ENCODE measurements around the gene GPSM1.

GPSM1 gene

GRCh38 chr9:136289651-136290507 lies 37.5 kb upstream of the GPSM1 start:
- Histone ChIP-seq H3K79me2 (ENCODE audit: insufficient read depth, low read length) (no peaks in the 10 kb centered on the region), H3K9ac (ENCODE audit: low read depth, low read length, poor library complexity, severe bottlenecking) (no peak overlapping the region), H3K27me3 (ENCODE audit: insufficient read depth, low read length, poor library complexity, severe bottlenecking) (no peaks in the 10 kb centered on the region), H3K4me2 (ENCODE audit: low read depth, low read length, poor library complexity, severe bottlenecking) (no peak overlapping the region), H3K9me3 (ENCODE audit: insufficient read depth, low read depth, low read length) (no peaks in the 10 kb centered on the region), H2AFZ (ENCODE audit: low read length) (no peak overlapping the region), H3K4me1 (ENCODE audit: insufficient read depth, low read length, poor library complexity, severe bottlenecking) (no peaks in the 10 kb centered on the region), H4K20me1 (ENCODE audit: insufficient read depth, low read length, poor library complexity, severe bottlenecking) (no peaks in the 10 kb centered on the region), H3K9me2 (replicated peaks; ENCODE audit: low read depth, low read length) (no peaks in the 10 kb centered on the region), H3F3A (ENCODE audit: low read depth) (no peaks in the 10 kb centered on the region), H3K36me3 (ENCODE audit: insufficient read depth, low read length) (no peaks in the 10 kb centered on the region), H3K4me3 (ENCODE audit: low read length, poor library complexity, severe bottlenecking) (no peak overlapping the region)
- TF ChIP-seq EZH2phosphoT487 (IDR thresholded peaks at IDR 0.05; ENCODE audit: borderline replicate concordance) (no peak), CTCF (conservative IDR thresholded peaks at IDR 0.05; ENCODE audit: low read length) (no peak)

DNA sequence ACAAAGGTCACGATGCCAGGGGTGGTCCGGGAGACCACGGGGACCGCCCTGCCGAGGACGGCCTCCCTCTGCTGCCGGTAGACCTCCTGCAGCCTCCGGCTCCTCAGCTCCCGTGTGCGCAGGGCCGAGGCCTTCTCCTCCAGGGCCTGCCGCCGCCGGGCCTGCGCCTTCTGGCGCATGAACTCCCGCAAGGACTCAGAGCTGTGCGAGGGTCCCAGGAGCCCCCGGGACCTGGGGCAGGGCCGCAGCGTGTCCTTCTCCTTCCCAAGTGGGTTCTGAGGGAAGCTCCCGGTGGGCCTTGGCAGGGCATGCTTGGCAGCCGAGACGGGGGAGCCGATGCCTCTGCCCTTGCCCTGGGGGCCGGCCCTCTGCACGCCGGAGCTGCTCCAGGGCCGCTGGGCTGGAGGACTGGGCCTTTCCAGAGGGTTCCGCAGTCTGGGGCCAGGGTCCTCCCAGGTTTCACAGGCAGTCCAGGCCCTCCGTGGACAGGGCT lies 36.8 kb upstream of the GPSM1 start:
- no peaks in the 10 kb centered on the region for H3F3A ChIP-seq (ENCODE audit: low read depth)
- no peaks in the 10 kb centered on the region for H3K27me3 ChIP-seq (ENCODE audit: insufficient read depth, low read length, poor library complexity, severe bottlenecking)
- H3K4me1 ChIP-seq (ENCODE audit: insufficient read depth, low read length, poor library complexity, severe bottlenecking) = no peaks in the 10 kb centered on the region
- no peaks in the 10 kb centered on the region for H3K36me3 ChIP-seq (ENCODE audit: insufficient read depth, low read length)
- no peak overlapping the region for H3K4me2 ChIP-seq (ENCODE audit: low read depth, low read length, poor library complexity, severe bottlenecking)
- H2AFZ ChIP-seq (ENCODE audit: low read length) = no peak overlapping the region
- H3K9me2 ChIP-seq (replicated peaks; ENCODE audit: low read depth, low read length) = no peaks in the 10 kb centered on the region
- no peak overlapping the region for H3K4me3 ChIP-seq (ENCODE audit: low read length, poor library complexity, severe bottlenecking)
- H3K9ac ChIP-seq (ENCODE audit: low read depth, low read length, poor library complexity, severe bottlenecking) = no peak overlapping the region
- no peak for TF ChIP-seq EZH2phosphoT487 (IDR thresholded peaks at IDR 0.05; ENCODE audit: borderline replicate concordance)
- no peaks in the 10 kb centered on the region for H3K79me2 ChIP-seq (ENCODE audit: insufficient read depth, low read length)
- no peaks in the 10 kb centered on the region for H3K9me3 ChIP-seq (ENCODE audit: insufficient read depth, low read depth, low read length)
- no peaks in the 10 kb centered on the region for H4K20me1 ChIP-seq (ENCODE audit: insufficient read depth, low read length, poor library complexity, severe bottlenecking)

GRCh38 chr9:136291306-136292025 lies 35.9 kb upstream of the GPSM1 start:
- Histone ChIP-seq H3K9me3 (ENCODE audit: insufficient read depth, low read depth, low read length) (no peaks in the 10 kb centered on the region), H3K36me3 (ENCODE audit: insufficient read depth, low read length) (no peaks in the 10 kb centered on the region), H2AFZ (ENCODE audit: low read length) (no peak overlapping the region), H3K4me1 (ENCODE audit: insufficient read depth, low read length, poor library complexity, severe bottlenecking) (no peaks in the 10 kb centered on the region), H3K79me2 (ENCODE audit: insufficient read depth, low read length) (no peaks in the 10 kb centered on the region), H4K20me1 (ENCODE audit: insufficient read depth, low read length, poor library complexity, severe bottlenecking) (no peaks in the 10 kb centered on the region), H3F3A (ENCODE audit: low read depth) (no peaks in the 10 kb centered on the region), H3K27me3 (ENCODE audit: insufficient read depth, low read length, poor library complexity, severe bottlenecking) (no peaks in the 10 kb centered on the region), H3K9ac (ENCODE audit: low read depth, low read length, poor library complexity, severe bottlenecking) (no peak overlapping the region), H3K9me2 (replicated peaks; ENCODE audit: low read depth, low read length) (no peaks in the 10 kb centered on the region), H3K4me2 (ENCODE audit: low read depth, low read length, poor library complexity, severe bottlenecking) (no peak overlapping the region), H3K4me3 (ENCODE audit: low read length, poor library complexity, severe bottlenecking) (no peak overlapping the region)
- TF ChIP-seq CTCF (conservative IDR thresholded peaks at IDR 0.05; ENCODE audit: low read length) (no peak), EZH2phosphoT487 (IDR thresholded peaks at IDR 0.05; ENCODE audit: borderline replicate concordance) (no peak)
